HFFc6 (cell line): Measurements from ENCODE around the gene PTPRN2. TPM values are rescaled to one million over a fixed set of nuclear protein-coding genes. Genes with fewer than 3 reads are reported as not detected.
"Not testable (repeated sequence)": the region's sequence is repeated elsewhere in the genome, so short reads cannot be mapped to it uniquely, and the experiment has no call there.

Experiments used
- DNase-seq: peaks from one replicate; pipeline ENCODE4 v3.0.0-alpha.2; 2018
- H3K27ac Mint-ChIP-seq: 2 replicates; pipeline ENCODE4 v1.8.0; 2020; ENCODE audit warnings: mild to moderate bottlenecking, mixed read lengths
- H3K27me3 Mint-ChIP-seq: 2 replicates; pipeline ENCODE4 v1.8.0; 2021; ENCODE audit warnings: mild to moderate bottlenecking, moderate library complexity, mixed read lengths; ENCODE audit not compliant: insufficient read depth
- H3K36me3 Mint-ChIP-seq: 2 replicates; pipeline ENCODE4 v1.8.0; 2021; ENCODE audit warnings: low read depth, mixed read lengths
- H3K4me1 Mint-ChIP-seq: 2 replicates; pipeline ENCODE4 v1.8.0; 2020; ENCODE audit warnings: low read depth, mixed read lengths
- H3K4me3 Mint-ChIP-seq: 2 replicates; pipeline ENCODE4 v1.8.0; 2020; ENCODE audit warnings: mild to moderate bottlenecking, moderate library complexity, mixed read lengths
- H3K9me3 Mint-ChIP-seq: 2 replicates; pipeline ENCODE4 v1.8.0; 2020; ENCODE audit warnings: mild to moderate bottlenecking, mixed read lengths
- total RNA-seq, 6 experiments: library from RNA; stranded (reverse); fragmentation: NEBNext Ultra II Directional; extraction: Animal tissue kit (Norgen Biotek cat#: 25700); gene quantifications; 2 replicates in 1 of 6; 3 replicates in 5 of 6; pipeline ENCODE4 v1.2.3, GENCODE V29; 2021
- TF ChIP-seq, protein P1 (sequence below): fragments of 200-600 bp; sonication (generic); IDR thresholded peaks from 2 replicates; pipeline ENCODE4 v1.5.0; 2021; ENCODE audit warnings: antibody characterized with exemption, mild to moderate bottlenecking

The PTPRN2 gene
- total RNA-seq, 6 experiments from 2014 or later = 0.05 to 0.27 (median 0.23) TPM

GRCh38 chr7:157851501-157852067 lies 736.0 kb downstream of the PTPRN2 start:
- TF ChIP-seq, protein P1, sequence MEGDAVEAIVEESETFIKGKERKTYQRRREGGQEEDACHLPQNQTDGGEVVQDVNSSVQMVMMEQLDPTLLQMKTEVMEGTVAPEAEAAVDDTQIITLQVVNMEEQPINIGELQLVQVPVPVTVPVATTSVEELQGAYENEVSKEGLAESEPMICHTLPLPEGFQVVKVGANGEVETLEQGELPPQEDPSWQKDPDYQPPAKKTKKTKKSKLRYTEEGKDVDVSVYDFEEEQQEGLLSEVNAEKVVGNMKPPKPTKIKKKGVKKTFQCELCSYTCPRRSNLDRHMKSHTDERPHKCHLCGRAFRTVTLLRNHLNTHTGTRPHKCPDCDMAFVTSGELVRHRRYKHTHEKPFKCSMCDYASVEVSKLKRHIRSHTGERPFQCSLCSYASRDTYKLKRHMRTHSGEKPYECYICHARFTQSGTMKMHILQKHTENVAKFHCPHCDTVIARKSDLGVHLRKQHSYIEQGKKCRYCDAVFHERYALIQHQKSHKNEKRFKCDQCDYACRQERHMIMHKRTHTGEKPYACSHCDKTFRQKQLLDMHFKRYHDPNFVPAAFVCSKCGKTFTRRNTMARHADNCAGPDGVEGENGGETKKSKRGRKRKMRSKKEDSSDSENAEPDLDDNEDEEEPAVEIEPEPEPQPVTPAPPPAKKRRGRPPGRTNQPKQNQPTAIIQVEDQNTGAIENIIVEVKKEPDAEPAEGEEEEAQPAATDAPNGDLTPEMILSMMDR = no peak
- Mint-ChIP-seq H3K27me3 (peaks cover 8% of the 10 kb centered on the region; the same call in 1 of the 2 replicates), H3K27ac (no peak overlapping the region), H3K4me1 (no peaks in the 10 kb centered on the region), H3K4me3 (no peak overlapping the region), H3K36me3 (peaks cover 8% of the 10 kb centered on the region), H3K9me3 (peaks cover 60% of the 10 kb centered on the region)
- DNase-seq = no peak

- Mint-ChIP-seq H3K4me1 (no peaks in the 10 kb centered on the region), H3K4me3 (no peak overlapping the region), H3K36me3 (peaks cover 8% of the 10 kb centered on the region), H3K27me3 (peaks cover 8% of the 10 kb centered on the region; the same call in 1 of the 2 replicates), H3K27ac (no peak overlapping the region), H3K9me3 (peaks cover 52% of the 10 kb centered on the region)
- TF ChIP-seq, protein P1 = no peak
- no peak for DNase-seq
These were observed 736.9 kb downstream of the PTPRN2 start for GRCh38 chr7:157850481-157851444.

DNA sequence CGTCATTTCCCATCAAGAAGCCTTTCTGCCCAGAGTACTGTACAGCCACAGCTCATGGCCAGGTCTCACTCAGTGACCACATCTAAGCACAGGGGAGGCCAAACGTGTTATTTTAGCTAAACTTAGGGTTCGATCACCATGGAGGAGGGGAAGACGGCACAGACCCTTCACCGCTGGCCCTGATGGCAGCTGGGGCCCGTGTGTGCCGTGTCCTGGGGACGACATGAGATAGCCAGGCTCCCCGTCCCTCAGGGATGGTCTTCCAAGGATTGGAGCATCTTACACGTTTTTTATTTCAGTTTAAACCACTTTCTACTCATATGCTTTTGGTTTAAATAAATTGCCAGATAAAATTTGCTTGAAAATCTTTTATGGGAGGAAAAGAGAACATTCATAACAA lies 737.9 kb downstream of the PTPRN2 start:
- H3K36me3 Mint-ChIP-seq = peaks cover 11% of the 10 kb centered on the region; the same call in 1 of the 2 replicates
- no peak overlapping the region for H3K4me3 Mint-ChIP-seq
- peaks cover 11% of the 10 kb centered on the region; the same call in 1 of the 2 replicates for H3K27me3 Mint-ChIP-seq
- no peak for DNase-seq
- no peak overlapping the region for H3K27ac Mint-ChIP-seq
- no peaks in the 10 kb centered on the region for H3K4me1 Mint-ChIP-seq
- H3K9me3 Mint-ChIP-seq = peaks cover 48% of the 10 kb centered on the region
- TF ChIP-seq, protein P1 = no peak

DNA sequence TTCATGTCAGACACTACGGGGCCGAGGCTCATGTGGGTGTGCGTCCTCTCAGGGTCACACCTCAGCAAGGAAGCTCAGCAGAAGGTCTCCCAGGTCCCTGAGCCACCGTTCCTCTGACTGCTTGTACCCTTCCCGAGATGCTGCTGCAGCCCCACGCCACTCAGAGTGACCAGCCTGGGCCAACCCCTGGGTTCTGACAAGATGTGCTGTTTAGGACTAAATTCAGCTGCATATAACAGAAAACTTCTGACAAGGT lies 738.4 kb downstream of the PTPRN2 start:
- Mint-ChIP-seq H3K36me3 (peaks cover 12% of the 10 kb centered on the region; the same call in 1 of the 2 replicates), H3K4me3 (no peak overlapping the region), H3K27me3 (peaks cover 11% of the 10 kb centered on the region; the same call in 1 of the 2 replicates), H3K27ac (no peak overlapping the region), H3K9me3 (peaks cover 50% of the 10 kb centered on the region), H3K4me1 (no peaks in the 10 kb centered on the region)
- DNase-seq = no peak
- TF ChIP-seq, protein P1 = no peak

DNA sequence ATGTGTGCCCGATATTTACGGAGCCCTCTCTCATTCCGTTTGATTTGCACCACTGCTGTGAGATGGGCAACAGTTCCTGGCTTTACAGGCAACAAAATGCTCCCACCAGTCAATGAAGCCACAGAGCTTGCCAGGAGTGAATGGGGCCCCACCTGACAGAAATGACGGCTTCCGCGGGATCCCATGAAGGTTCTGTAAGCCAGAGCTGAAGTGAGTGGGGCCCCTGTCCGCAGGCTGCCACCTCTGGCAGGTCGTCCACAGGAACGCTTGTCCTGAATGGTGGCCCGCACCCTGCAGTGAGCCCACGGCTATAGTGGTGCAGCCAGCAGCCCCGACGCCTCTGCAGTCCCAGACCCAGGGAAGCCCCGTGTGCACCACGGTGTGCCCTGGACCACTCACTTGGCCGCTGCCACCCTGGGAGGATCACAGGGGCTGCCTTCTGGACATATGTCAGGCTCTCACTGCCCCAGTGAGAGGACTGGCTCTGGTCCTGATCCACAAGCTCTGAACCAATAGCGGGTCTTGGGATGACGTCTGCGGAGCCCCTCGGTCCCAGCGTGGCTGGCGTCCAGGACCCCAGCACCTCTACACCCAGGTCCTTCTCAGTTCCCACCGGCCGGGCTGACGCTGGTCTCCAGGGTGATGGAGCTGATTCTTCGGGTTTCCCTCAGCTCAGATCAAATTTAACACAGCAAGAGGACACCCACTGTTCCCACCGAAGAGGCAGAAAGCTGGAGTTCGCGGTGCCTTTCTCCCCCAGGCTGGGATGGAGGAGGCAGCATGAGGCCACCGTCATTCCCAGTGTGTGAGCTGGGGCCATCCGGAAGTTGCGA lies 738.9 kb downstream of the PTPRN2 start:
- Mint-ChIP-seq H3K9me3 (peaks cover 46% of the 10 kb centered on the region), H3K4me1 (no peaks in the 10 kb centered on the region), H3K4me3 (no peak overlapping the region), H3K27ac (no peak overlapping the region), H3K36me3 (peaks cover 12% of the 10 kb centered on the region; the same call in 1 of the 2 replicates), H3K27me3 (peaks cover 12% of the 10 kb centered on the region; the same call in 1 of the 2 replicates)
- TF ChIP-seq, protein P1 = no peak
- no peak for DNase-seq

DNA sequence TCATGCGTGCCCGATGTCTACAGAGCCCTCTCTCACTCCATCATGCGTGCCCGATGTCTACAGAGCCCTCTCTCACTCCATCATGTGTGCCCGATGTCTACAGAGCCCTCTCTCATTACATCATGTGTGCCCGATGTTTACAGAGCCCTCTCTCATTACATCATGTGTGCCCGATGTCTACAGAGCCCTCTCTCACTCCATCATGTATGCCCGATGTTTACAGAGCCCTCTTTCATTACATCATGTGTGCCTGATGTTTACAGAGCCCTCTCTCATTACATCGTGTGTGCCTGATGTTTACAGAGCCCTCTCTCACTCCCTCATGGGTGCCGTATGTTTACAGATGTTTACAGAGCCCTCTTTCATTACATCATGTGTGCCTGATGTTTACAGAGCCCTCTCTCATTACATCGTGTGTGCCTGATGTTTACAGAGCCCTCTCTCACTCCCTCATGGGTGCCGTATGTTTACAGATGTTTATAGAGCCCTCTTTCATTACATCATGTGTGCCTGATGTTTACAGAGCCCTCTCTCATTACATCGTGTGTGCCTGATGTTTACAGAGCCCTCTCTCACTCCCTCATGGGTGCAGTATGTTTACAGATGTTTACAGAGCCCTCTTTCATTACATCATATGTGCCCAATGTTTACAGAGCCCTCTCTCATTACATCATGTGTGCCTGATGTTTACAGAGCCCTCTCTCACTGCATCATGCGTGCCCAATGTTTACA lies 739.7 kb downstream of the PTPRN2 start:
- Mint-ChIP-seq H3K27me3 (peaks cover 12% of the 10 kb centered on the region; the same call in 1 of the 2 replicates), H3K9me3 (peaks cover 50% of the 10 kb centered on the region), H3K36me3 (peaks cover 12% of the 10 kb centered on the region; the same call in 1 of the 2 replicates)
- H3K4me3 Mint-ChIP-seq, H3K27ac Mint-ChIP-seq, H3K4me1 Mint-ChIP-seq, DNase-seq: not testable (repeated sequence)

- H3K27me3 Mint-ChIP-seq = peaks cover 10% of the 10 kb centered on the region; the same call in 1 of the 2 replicates
- DNase-seq, H3K4me1 Mint-ChIP-seq, H3K27ac Mint-ChIP-seq, H3K4me3 Mint-ChIP-seq: not testable (repeated sequence)
- H3K9me3 Mint-ChIP-seq = peaks cover 57% of the 10 kb centered on the region
- peaks cover 12% of the 10 kb centered on the region; the same call in 1 of the 2 replicates for H3K36me3 Mint-ChIP-seq
These were observed 740.9 kb downstream of the PTPRN2 start for GRCh38 chr7:157846746-157847145.
